Stimulated activated CD4-positive, alpha-beta T cell treated with anti-CD3 and anti-CD28 coated beads, Interleukin-1b, Interleukin-23, amount 100 ng/mL, for 1 hour (primary cell): ENCODE data around the gene CALHM3.

Experiments
- DNase-seq, 2 donors: peaks; one replicate each; pipeline ENCODE4 v3.0.0-alpha.2; 2020; ENCODE audit warnings: low read depth in 2 of 2

CALHM3 gene

GRCh38 chr10:103474077-103474476 lies 5.0 kb downstream of the CALHM3 start:
- no peak for DNase-seq

- no peak for DNase-seq
Measured at GRCh38 chr10:103473261-103473671, 5.8 kb downstream of the CALHM3 start.

GRCh38 chr10:103472005-103472404 lies 7.0 kb downstream of the CALHM3 start:
- DNase-seq: no peak

- DNase-seq: peak in 1 of 2 donors; percentile 41
Measured at GRCh38 chr10:103470761-103471653, 8.0 kb downstream of the CALHM3 start.

GRCh38 chr10:103469201-103469600 lies 9.8 kb downstream of the CALHM3 start:
- no peak for DNase-seq

- no peak for DNase-seq
Measured at GRCh38 chr10:103467406-103467805, 11.6 kb downstream of the CALHM3 start.

- no peak for DNase-seq
Measured at GRCh38 chr10:103466734-103467133, 12.3 kb downstream of the CALHM3 start.

- DNase-seq: no peak
Measured at GRCh38 chr10:103465411-103466179, 13.4 kb downstream of the CALHM3 start.

GRCh38 chr10:103463499-103463898 lies 15.5 kb downstream of the CALHM3 start:
- DNase-seq: no peak

GRCh38 chr10:103459615-103460014 lies 19.4 kb downstream of the CALHM3 start:
- no peak for DNase-seq

GRCh38 chr10:103458720-103459119 lies 20.3 kb downstream of the CALHM3 start, which contains the start of gene CALHM1:
CALHM1 (minus strand) TSS chr10:103458900; CDS start chr10:103458751, 149 bp downstream.
- DNase-seq: no peak

GRCh38 chr10:103457896-103458583 lies 21.0 kb downstream of the CALHM3 start:
- DNase-seq: no peak

- DNase-seq: no peak
Measured at GRCh38 chr10:103457176-103457712, 21.8 kb downstream of the CALHM3 start.

GRCh38 chr10:103456074-103456660 lies 22.9 kb downstream of the CALHM3 start:
- DNase-seq: no peak

- DNase-seq: no peak
Measured at GRCh38 chr10:103455235-103455634, 23.8 kb downstream of the CALHM3 start.

GRCh38 chr10:103454026-103454425 lies 25.0 kb downstream of the CALHM3 start:
- no peak for DNase-seq

GRCh38 chr10:103452506-103453230 lies 26.4 kb downstream of the CALHM3 start:
- DNase-seq: no peak

GRCh38 chr10:103451831-103452505 lies 27.1 kb downstream of the CALHM3 start, which contains the start of gene CALHM2:
CALHM2 (minus strand) TSS chr10:103452370; CDS start chr10:103449941, 2,429 bp downstream.
- peak; percentile 19 to 23 for DNase-seq

- DNase-seq: no peak
Measured at GRCh38 chr10:103451091-103451813, 27.8 kb downstream of the CALHM3 start.
